ENCODE results near the gene STK38L.

GRCh38 chr12:27342536-27342935 is 98.5 kb downstream of the STK38L start:
- TF ChIP-seq EZH2phosphoT487 (IDR thresholded peaks at IDR 0.05; ENCODE audit: insufficient read depth, low read depth) (no peak), EZH2 (IDR thresholded peaks at IDR 0.05; ENCODE audit: insufficient read depth, poor library complexity, severe bottlenecking) (no peak)

All from GM23248 (cell line).